Activated gamma-delta T cell treated with Interleukin-2 at 50 U/mL for 16 hours (primary cell): ENCODE measurements around the gene SDCCAG8.

Experiments used
- DNase-seq: peaks from one replicate; pipeline ENCODE4 v3.0.0-alpha.2; 2020

Gene SDCCAG8

DNA sequence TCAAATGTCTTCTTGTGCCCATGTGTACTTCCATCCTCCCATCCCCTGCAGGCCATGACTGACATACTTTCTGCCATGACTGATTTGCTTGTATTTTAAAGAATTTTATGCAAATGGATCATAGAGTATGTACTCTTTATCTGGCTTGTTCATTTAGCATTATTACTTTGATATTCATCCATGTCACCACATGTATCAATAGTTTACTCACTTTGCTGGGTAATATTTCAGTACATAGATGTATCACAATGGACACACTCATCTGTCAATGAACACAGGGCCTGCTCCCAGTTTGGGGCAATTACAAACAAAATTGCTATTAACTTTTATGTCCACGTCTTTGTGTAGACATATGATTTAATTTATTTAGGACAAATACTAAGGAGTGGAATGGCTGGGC is 259.1 kb downstream of the SDCCAG8 start:
- no peak for DNase-seq

DNA sequence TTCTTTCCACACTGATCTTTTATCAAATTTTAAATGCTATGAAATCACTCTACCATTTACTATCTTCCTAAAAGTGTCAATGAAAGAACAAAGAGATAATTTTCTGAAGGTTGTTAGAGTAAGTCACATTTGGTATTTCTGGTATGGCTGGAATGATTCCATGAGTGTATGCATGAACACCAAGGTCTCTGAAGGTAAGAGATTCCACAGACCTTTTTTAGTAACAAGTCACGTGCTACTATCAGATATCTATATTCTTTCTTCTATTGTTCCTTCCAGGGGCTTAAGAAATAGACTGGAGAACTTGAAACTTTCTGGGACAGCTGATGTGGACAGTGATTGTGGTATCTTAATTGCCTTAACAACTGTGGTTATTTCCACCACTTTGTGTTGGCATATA is 265.0 kb downstream of the SDCCAG8 start:
- DNase-seq = no peak

DNA sequence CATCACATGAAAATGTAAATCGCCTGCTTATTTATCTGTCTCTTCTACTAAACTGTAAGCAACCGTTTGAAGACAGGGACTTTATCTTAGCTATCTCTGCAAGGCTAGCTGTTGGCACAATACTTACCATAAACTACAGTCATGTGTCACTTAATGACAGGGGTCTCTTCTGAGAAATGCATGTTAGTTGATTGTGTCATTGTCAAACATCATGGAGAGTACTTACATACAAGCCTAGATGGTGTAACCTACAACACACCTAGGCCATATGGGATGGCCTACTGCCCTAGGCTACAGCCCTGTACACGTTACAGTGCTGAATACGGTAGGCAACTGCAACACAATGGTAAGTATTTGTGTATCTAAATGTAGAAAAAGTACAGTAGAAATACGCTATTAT is 267.9 kb downstream of the SDCCAG8 start:
- no peak for DNase-seq

GRCh38 chr1:243525085-243525487 is 269.2 kb downstream of the SDCCAG8 start:
- no peak for DNase-seq

GRCh38 chr1:243526180-243526579 is 270.3 kb downstream of the SDCCAG8 start:
- no peak for DNase-seq

DNA sequence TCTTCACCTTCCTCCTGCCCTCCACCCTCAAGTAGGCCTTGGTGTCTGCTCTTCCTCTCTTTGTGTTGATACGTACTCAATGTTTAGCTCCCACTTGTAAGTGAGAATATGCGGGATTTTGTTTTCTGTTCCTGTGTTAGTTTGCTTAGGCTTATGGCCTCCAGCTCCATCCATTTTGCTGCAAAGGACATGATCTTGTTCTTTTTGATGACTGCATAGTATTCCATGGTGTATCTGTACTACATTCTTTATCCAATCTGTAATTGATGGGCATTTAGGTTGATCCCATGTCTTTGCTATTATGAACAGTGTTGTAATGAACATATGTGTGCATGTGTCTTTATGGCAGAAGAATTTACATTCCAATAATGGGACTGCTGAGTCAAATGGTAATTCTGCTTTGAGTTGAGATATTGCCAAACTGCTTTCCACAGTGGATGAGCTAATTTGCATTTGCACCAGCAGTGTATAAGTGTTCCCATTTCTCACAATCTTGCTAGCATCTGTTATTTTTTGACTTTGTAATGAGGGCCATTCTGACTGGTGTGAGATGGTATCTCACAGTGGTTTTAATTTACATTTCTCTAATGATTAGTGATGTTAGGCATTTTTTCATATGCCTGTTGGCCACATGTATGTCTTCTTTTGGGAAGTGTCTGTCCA is 272.7 kb downstream of the SDCCAG8 start:
- DNase-seq = no peak

DNA sequence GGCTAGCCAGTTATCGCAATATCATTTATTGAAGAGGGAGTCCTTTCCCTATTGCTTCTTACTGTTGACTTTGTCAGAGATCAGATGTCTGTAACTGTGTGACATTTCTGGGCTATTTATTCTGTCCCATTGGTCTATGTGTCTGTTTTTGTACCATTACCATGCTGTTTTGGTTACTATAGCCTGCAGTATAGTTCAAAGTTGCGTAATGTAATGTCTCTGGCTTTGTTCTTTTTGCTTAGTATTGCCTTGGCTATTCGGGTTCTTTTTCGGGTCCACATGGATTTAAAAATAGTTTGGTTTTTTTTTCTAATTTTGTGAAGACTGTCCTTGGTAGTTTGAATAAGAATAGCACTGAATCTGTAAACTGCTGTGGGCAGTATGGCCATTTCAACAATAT is 273.7 kb downstream of the SDCCAG8 start:
- no peak for DNase-seq

DNA sequence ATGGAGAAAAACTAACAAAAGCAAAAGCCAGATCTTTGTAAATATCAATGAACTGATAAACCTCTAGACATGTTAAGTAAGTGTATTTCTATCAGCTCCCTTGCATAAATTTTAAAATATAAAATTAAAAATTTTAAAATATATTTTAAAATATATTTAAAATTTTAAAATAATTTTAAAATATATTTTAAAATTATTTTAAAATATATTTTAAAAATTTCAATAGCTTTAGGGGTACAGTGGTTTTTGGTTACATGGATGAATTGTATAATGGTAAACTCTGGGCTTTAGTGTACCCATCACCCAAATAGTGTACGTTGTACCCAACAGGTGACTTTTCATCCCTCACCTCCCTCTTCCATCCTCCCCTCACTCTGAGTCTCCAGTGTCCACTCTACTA is 279.2 kb downstream of the SDCCAG8 start:
- no peak for DNase-seq

- no peak for DNase-seq
These were observed 283.8 kb downstream of the SDCCAG8 start for GRCh38 chr1:243539636-243540035.

DNA sequence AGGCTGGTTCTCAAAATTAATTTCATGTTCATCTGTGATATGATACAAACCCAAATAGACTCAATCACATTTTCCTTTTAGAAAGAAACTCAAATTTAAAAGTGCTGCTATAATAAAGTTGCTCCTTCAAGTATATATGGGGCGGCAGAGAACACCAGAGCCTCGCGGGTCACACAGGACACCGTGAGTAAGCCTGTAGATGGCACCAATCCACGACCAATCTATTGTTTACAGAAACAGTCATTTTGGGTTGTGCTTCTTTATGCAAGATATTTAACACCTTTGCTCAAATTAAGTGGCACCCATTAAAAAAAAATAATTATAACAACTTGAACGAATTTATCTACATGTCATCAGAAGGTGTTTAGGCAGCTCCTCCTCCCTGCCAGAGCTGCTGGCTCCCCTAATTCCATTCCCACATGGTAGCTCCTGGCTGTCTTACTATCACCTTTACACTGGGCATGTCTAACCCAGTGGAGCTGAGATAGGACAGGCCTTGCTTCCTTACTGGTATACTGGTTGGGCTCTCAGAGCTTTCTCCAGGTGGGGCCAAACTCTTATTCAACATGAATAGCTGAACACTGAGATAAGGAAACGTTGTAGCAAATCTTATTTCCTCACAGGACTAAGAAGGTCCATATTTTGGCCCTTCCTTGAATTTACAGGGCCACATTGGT is 287.0 kb downstream of the SDCCAG8 start:
- DNase-seq = no peak

GRCh38 chr1:243543501-243543900 is 287.7 kb downstream of the SDCCAG8 start:
- no peak for DNase-seq

DNA sequence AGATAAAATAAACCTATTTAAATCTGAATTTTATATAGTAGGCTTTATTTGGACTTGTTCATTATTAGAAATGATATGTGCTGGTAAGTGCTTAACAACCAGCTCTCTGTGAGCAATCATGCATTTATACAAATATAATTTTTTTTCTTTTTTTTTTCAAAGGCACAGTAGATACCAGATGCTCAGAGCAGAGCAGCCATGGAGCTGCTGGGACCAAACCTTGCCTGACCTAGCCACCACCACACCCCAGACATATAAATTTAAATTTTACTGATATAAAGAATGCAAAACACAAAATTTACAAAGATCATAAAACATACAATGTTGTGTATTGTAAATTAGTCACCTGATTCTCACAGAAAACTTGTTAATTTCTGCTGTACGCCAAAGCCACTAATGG is 290.6 kb downstream of the SDCCAG8 start:
- no peak for DNase-seq

DNA sequence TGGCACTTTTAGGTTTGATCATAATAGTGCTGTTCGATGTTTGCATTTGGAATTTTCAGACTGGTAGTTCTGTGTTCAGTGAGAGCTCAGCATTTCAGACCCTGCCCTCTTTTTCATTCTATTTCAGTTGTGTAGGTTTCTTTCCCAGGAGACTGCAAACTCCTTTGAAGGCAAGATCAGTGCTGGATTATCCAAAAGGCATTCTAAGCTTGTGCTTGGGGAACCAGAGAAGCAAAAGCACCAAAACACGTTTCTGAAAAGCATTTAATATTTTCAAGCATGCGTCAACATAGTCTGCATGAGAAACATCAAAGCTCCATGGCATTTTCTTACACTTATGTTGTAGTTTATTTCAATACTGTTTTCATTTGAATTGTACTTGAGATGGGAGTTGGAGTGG is 292.1 kb downstream of the SDCCAG8 start:
- no peak for DNase-seq

DNA sequence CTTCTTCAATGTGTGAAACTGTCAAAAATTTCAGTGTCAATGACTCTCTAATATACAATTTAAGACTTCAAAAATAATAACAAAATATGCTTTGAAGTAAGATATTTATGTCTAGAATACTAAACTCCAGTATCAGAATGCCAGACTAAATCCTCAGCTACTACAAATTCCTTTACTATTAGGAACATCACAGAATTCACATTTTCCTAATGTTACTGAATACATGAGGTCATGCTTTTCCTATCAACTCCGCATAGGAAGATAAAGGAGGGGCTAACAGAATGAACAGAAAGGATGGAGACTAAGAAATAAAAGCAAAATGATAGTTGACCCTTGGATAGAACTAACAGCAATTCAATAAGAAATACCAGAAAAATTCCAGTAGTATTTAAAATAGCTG is 292.7 kb downstream of the SDCCAG8 start:
- no peak for DNase-seq

GRCh38 chr1:243549108-243549507 is 293.3 kb downstream of the SDCCAG8 start:
- no peak for DNase-seq
